Body of pancreas (tissue), 4 donors: Measurements from ENCODE around the gene SEC22A. TPM values are rescaled to one million over a fixed set of nuclear protein-coding genes. Genes with fewer than 3 reads are reported as not detected.
A peak's percentile ranks its signal among the peaks of the same experiment; 100 is the strongest.

Experiments
- ATAC-seq: fragments of 150-250 bp; one replicate; pipeline ENCODE4 v1.9.1; 2016
- DNase-seq, 4 donors: peaks; one replicate each; pipeline ENCODE4 v3.0.0-alpha.2; 2019
- H3K27ac ChIP-seq, 4 donors: fragments of 200-600 bp; sonication (generic); 1 replicate in 3 of 4; 2 replicates in 1 of 4; pipeline versions ENCODE4 v1.5.1 to v1.6.1; 2016 to 2019; ENCODE audit warnings: mild to moderate bottlenecking in 1 of 4, mixed read lengths in 1 of 4, moderate library complexity in 1 of 4
- H3K27me3 ChIP-seq, 2 donors: fragments of 200-600 bp; sonication (generic); one replicate each; pipeline ENCODE4 v1.6.0; 2016; ENCODE audit warnings: mild to moderate bottlenecking in 1 of 2
- H3K36me3 ChIP-seq, 2 donors: fragments of 200-600 bp; sonication (generic); replicated peaks in 1 of 2; 2 replicates each; pipeline ENCODE4 v1.5.1; 2016; ENCODE audit warnings: low read depth in 2 of 2; ENCODE audit not compliant: insufficient read depth in 1 of 2
- H3K4me1 ChIP-seq: fragments of 200-600 bp; sonication (generic); one replicate; pipeline ENCODE4 v1.6.0; 2016
- H3K4me3 ChIP-seq, 2 donors: fragments of 200-600 bp; sonication (generic); 1 replicate in 1 of 2; 2 replicates in 1 of 2; pipeline ENCODE4 v1.5.1; 2016 to 2019
- H3K9me3 ChIP-seq, 3 donors: fragments of 200-600 bp; sonication (generic); 1 replicate in 2 of 3; 2 replicates in 1 of 3; pipeline ENCODE4 v1.5.1; 2016
- POLR2A ChIP-seq, 3 donors: fragments of 450-650 bp; IDR thresholded peaks; one replicate each; pipeline ENCODE4 v1.6.1; 2016; ENCODE audit warnings: antibody characterized with exemption in 3 of 3, mild to moderate bottlenecking in 2 of 3
- WGBS, 2 donors: methylation state at CpG; one replicate each; pipeline ENCODE4 v1.1.5; 2017; 5-methylcytosine and 5-hydroxymethylcytosine counted together
- intact Hi-C: fragments of 100-400 bp; cut with DNase I; formaldehyde crosslinking; loops from one replicate; pipeline ENCODE4 v1.15.1; 2023
- total RNA-seq, 2 donors: library from RNA; depleted of rRNA; stranded (reverse); fragments of >200 nt; gene quantifications; one replicate each; pipeline ENCODE4 v1.1.0, GENCODE V29; 2016
- TF ChIP-seq, protein P1 (sequence below), 7 experiments: fragments of 450-650 bp in 4 of 7; fragments of 200-600 bp in 3 of 7; sonication (generic) in 3 of 7; IDR thresholded peaks; one replicate each; pipeline ENCODE4 v1.5.1; 2016 to 2019; ENCODE audit warnings: antibody characterized with exemption in 7 of 7

Gene SEC22A
- total RNA-seq, 2 donors from 2014 or later, result 16.5 to 18.4 TPM

DNA sequence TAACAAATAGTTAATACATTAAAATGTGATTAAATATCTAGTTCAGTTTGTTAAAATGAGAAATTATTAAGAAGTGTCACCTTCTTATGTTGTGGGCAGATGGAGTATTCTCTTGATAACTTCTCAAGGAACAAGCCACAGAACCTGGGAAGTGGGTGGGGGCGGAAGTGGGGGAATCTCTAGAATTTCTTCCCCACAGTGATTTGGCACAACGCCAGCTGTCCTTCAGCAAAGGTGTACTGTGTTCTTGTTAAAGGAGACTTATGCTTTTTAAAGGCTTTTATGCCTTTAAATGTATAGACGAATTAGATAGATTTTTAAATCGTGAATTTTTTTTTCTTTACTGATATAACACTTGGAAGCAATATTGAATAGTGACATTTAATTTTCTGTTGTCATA, 42.4 kb downstream of the SEC22A start:
- DNase-seq (peak; percentile 4 to 37 (median 29)), ATAC-seq (no peak)
- intact Hi-C loops, result no loop called here
- Histone ChIP-seq H3K9me3 (no peaks in the 10 kb centered on the region), H3K4me3 (no peak overlapping the region), H3K36me3 (peaks cover 0 to 1% of the 10 kb centered on the region in 2 donors), H3K27me3 (no peaks in the 10 kb centered on the region), H3K27ac (no peak overlapping the region), H3K4me1 (no peaks in the 10 kb centered on the region)
- WGBS, 2 donors, result 41 to 50% methylated on average over 4 of the region's 4 CpGs
- TF ChIP-seq, protein P1, sequence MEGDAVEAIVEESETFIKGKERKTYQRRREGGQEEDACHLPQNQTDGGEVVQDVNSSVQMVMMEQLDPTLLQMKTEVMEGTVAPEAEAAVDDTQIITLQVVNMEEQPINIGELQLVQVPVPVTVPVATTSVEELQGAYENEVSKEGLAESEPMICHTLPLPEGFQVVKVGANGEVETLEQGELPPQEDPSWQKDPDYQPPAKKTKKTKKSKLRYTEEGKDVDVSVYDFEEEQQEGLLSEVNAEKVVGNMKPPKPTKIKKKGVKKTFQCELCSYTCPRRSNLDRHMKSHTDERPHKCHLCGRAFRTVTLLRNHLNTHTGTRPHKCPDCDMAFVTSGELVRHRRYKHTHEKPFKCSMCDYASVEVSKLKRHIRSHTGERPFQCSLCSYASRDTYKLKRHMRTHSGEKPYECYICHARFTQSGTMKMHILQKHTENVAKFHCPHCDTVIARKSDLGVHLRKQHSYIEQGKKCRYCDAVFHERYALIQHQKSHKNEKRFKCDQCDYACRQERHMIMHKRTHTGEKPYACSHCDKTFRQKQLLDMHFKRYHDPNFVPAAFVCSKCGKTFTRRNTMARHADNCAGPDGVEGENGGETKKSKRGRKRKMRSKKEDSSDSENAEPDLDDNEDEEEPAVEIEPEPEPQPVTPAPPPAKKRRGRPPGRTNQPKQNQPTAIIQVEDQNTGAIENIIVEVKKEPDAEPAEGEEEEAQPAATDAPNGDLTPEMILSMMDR (IDR thresholded peaks at IDR 0.05), result no peak
- TF ChIP-seq POLR2A (IDR thresholded peaks at IDR 0.05), result no peak

DNA sequence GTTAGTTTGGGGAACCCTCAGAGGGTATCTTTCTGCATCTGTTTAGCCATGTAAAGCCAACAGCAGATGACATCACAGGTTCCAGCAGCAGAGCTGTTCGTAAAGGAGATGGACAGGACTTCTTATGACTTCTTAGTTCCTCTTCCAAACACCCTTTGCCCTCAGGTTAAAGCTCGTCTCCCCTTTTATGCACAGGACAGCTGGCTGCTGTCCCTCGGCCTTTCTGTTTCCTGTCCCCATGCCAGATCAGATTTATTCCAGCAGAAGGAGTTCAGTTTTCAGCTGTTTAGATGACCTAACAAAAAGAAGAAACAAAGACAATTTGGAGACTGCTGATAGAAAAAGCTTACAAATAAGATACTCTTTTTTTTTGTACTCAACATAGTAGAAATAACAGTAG, 45.1 kb downstream of the SEC22A start:
- H3K36me3 ChIP-seq, result peaks cover 0 to 1% of the 10 kb centered on the region in 2 donors
- no peak overlapping the region for H3K27ac ChIP-seq
- H3K4me1 ChIP-seq, result no peaks in the 10 kb centered on the region
- DNase-seq, result no peak
- TF ChIP-seq, protein P1 (IDR thresholded peaks at IDR 0.05), result no peak
- TF ChIP-seq POLR2A (IDR thresholded peaks at IDR 0.05), result no peak
- intact Hi-C loops, result no loop called here
- H3K4me3 ChIP-seq, result no peak overlapping the region
- 26 to 38% methylated on average over 3 of the region's 3 CpGs for WGBS, 2 donors
- no peak for ATAC-seq
- H3K9me3 ChIP-seq, result no peaks in the 10 kb centered on the region
- no peaks in the 10 kb centered on the region for H3K27me3 ChIP-seq

GRCh38 chr3:123256256-123256655, 54.5 kb downstream of the SEC22A start:
- Histone ChIP-seq H3K4me1 (no peaks in the 10 kb centered on the region), H3K27ac (no peak overlapping the region), H3K27me3 (no peaks in the 10 kb centered on the region), H3K36me3 (no peaks in the 10 kb centered on the region), H3K9me3 (no peaks in the 10 kb centered on the region), H3K4me3 (no peak overlapping the region)
- intact Hi-C loops, result loop anchor here (10.0 kb wide), 1 partner anchor 311 kb away; no protein-coding TSS in a partner anchor
- no peak for ATAC-seq
- 69 to 75% methylated on average over 2 of the region's 2 CpGs for WGBS, 2 donors
- no peak for DNase-seq
- no peak for TF ChIP-seq POLR2A (IDR thresholded peaks at IDR 0.05)
- TF ChIP-seq, protein P1 (IDR thresholded peaks at IDR 0.05), result no peak

- peaks cover 0 to 2% of the 10 kb centered on the region in 2 donors for H3K36me3 ChIP-seq
- H3K4me3 ChIP-seq, result no peak overlapping the region
- DNase-seq (no peak), ATAC-seq (no peak)
- intact Hi-C loops, result loop anchor here (10.0 kb wide), 1 partner anchor 314 kb away; no protein-coding TSS in a partner anchor
- TF ChIP-seq POLR2A (IDR thresholded peaks at IDR 0.05), result no peak
- TF ChIP-seq, protein P1 (IDR thresholded peaks at IDR 0.05), result no peak
- no peaks in the 10 kb centered on the region for H3K27me3 ChIP-seq
- H3K27ac ChIP-seq, result no peak overlapping the region
- no peaks in the 10 kb centered on the region for H3K4me1 ChIP-seq
- no peaks in the 10 kb centered on the region for H3K9me3 ChIP-seq
These were observed 56.6 kb downstream of the SEC22A start for GRCh38 chr3:123258359-123258758.

GRCh38 chr3:123258811-123259420, 57.2 kb downstream of the SEC22A start:
- no peak overlapping the region for H3K4me3 ChIP-seq
- intact Hi-C loops, result loop anchor here (10.0 kb wide), 1 partner anchor 314 kb away; no protein-coding TSS in a partner anchor
- TF ChIP-seq POLR2A (IDR thresholded peaks at IDR 0.05), result no peak
- TF ChIP-seq, protein P1 (IDR thresholded peaks at IDR 0.05), result peak in 6 of 7 experiments; percentile 33 to 83 (median 76)
- no peaks in the 10 kb centered on the region for H3K4me1 ChIP-seq
- H3K27me3 ChIP-seq, result no peaks in the 10 kb centered on the region
- no peaks in the 10 kb centered on the region for H3K9me3 ChIP-seq
- ATAC-seq (peak; percentile 69), DNase-seq (no peak)
- H3K27ac ChIP-seq, result no peak overlapping the region
- peaks cover 0 to 2% of the 10 kb centered on the region in 2 donors for H3K36me3 ChIP-seq
- WGBS, 2 donors, result 46 to 53% methylated on average over 3 of the region's 3 CpGs
